Fibroblast of villous mesenchyme (primary cell): Measurements from ENCODE around the gene IQSEC1. TPM values are rescaled to one million over a fixed set of nuclear protein-coding genes. Genes with fewer than 3 reads are reported as not detected.

Experiments
- DNase-seq: peaks from one replicate; pipeline ENCODE4 v3.0.0-alpha.2; 2010; ENCODE audit warnings: low read depth
- H3K4me3 ChIP-seq: 2 replicates; pipeline ENCODE4 v1.5.1; 2011; ENCODE audit warnings: low read depth, mild to moderate bottlenecking, low read length
- CTCF ChIP-seq: IDR thresholded peaks from 2 replicates; pipeline ENCODE4 v1.5.1; 2012; ENCODE audit warnings: low read depth, mild to moderate bottlenecking, low read length; ENCODE audit not compliant: insufficient read depth
- total RNA-seq: library from RNA; depleted of rRNA; stranded (reverse); fragments of >200 nt; gene quantifications from 2 replicates; pipeline ENCODE4 v1.2.3, GENCODE V29; 2012

The IQSEC1 gene
- total RNA-seq, 1 donor: 19.9 TPM

GRCh38 chr3:12924437-12924836, 148.8 kb downstream of the IQSEC1 start:
- no peak for TF ChIP-seq CTCF
- H3K4me3 ChIP-seq: no peak overlapping the region
- DNase-seq: no peak

- DNase-seq: no peak
- no peak for TF ChIP-seq CTCF
- no peak overlapping the region for H3K4me3 ChIP-seq
Measured at GRCh38 chr3:12922881-12923431, 150.3 kb downstream of the IQSEC1 start.

DNA sequence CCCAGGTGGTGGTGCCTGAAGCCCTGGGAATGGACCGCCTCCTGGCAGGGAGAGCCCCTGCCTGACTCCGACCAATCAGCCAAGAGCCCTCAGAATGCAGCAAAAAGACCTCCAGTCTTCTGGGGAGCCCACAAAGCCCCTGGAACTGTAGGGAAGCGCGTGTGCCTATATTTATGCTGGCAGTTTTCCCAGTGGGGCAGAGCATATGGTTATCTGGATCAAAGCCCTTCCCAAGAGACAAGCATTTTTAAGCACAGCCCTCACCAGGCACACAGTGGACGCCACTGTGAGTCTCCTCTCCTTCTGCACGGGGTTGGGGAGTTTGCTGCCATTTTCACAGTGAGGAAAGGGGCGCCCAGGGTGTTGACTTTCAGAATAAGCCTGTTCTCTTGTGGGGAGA, 150.9 kb downstream of the IQSEC1 start:
- no peak for TF ChIP-seq CTCF
- DNase-seq: no peak
- H3K4me3 ChIP-seq: no peak overlapping the region

DNA sequence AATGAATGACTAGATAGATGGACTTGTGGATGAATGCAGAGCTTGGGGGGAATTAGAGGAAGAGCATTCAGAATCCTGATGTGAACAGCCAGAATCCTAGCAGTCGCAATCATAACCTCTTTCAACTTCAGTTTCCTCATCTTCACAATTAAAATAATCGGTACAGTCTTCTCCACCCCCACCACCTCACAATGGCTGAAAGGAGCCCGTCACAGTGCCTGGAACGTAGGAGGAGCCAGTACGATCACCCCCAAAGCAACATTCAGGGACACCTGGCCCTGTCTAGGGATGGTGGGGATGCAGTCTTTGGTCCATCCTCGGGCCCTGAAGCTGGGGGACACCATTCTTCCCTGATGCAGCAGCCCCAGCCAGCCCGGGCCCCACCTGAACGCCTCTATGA, 151.5 kb downstream of the IQSEC1 start:
- H3K4me3 ChIP-seq: no peak overlapping the region
- DNase-seq: no peak
- no peak for TF ChIP-seq CTCF

DNA sequence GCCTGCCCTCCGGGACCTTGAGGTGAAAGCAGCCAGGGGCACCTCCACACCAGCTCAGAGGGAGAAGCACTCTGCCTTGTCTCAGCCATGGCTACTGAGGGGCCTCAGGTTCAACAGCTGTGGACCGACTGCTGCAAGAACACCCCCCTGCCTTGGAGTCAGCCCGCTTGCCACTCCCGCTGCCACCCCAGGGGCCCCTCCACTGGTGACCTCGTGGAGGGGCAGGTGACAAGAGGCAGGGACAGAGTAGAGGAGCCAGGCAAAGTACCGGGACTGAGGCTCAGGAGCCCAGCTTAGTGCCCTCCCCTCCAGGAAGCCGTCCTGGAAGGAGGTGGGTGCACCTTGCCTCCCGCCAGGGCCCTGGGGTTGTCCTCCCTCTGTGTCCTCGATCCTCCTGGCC, 152.3 kb downstream of the IQSEC1 start:
- H3K4me3 ChIP-seq: no peak overlapping the region
- DNase-seq: no peak
- no peak for TF ChIP-seq CTCF

DNA sequence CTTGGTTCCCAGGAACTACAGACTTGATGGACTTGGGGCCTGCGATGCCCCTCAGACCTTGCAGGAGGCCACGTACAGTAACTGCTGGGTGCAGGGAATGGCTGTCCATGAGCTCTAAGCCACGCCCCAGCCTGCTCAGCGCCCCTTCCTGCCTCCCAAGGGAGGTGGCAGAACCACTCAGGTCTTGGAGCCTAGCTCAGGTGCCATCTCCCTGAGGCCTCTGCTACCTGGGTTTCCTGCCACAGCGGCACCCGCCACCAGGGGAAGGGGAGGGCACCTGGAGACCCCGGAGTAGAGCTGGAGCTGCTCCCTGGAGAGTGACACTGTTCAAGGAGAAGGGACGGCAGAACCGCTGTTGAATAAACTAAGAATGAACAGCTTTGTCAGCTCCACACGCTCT, 154.0 kb downstream of the IQSEC1 start:
- TF ChIP-seq CTCF: no peak
- no peak overlapping the region for H3K4me3 ChIP-seq
- no peak for DNase-seq

DNA sequence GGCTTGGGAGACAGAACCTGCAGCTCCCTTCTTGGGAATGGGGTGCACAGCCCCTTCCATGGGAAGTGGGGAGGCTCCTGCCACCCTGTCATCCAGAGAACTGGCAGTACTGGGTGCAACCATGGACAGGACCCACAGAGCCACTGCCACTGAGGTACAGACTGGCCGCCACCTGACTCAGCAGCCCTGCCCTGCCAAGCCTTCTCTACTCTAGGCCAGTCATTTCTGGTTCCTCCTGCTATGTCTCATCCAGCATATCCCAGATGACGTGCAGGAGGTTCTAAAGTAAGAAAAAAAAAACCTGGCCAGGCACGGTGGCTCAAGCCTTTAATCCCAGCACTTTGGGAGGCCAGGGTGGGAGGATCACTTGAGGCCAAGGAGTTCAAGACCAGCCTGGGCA, 155.0 kb downstream of the IQSEC1 start:
- TF ChIP-seq CTCF: no peak
- DNase-seq: no peak
- H3K4me3 ChIP-seq: no peak overlapping the region
